ENCODE data around the gene SERPINB8.

SERPINB8 gene

DNA sequence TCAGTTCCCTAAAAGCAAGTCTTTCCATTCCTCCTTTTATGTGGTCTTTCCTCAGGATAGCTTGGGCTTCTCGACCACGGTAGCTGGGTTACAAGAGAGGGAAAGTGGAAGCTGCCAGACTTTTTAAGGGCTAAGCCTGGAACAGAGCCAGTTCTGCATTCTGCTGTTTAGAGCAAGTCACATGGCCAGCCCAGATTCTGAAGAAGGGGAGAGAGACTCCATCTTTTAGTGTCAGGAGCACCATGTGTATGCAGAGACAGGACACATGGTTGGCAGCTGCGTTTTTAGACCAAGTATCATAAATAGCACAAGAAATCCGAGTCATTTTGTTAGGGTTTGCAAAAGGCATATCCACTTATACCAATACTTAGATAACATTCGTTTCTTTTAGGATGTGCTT, 16.1 kb upstream of the SERPINB8 start:
- TF ChIP-seq, protein P1, sequence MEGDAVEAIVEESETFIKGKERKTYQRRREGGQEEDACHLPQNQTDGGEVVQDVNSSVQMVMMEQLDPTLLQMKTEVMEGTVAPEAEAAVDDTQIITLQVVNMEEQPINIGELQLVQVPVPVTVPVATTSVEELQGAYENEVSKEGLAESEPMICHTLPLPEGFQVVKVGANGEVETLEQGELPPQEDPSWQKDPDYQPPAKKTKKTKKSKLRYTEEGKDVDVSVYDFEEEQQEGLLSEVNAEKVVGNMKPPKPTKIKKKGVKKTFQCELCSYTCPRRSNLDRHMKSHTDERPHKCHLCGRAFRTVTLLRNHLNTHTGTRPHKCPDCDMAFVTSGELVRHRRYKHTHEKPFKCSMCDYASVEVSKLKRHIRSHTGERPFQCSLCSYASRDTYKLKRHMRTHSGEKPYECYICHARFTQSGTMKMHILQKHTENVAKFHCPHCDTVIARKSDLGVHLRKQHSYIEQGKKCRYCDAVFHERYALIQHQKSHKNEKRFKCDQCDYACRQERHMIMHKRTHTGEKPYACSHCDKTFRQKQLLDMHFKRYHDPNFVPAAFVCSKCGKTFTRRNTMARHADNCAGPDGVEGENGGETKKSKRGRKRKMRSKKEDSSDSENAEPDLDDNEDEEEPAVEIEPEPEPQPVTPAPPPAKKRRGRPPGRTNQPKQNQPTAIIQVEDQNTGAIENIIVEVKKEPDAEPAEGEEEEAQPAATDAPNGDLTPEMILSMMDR (IDR thresholded peaks at IDR 0.05; ENCODE audit: control insufficient read depth, extremely low read depth, insufficient read depth) = no peak
- H3K4me3 ChIP-seq (ENCODE audit: low read depth, low read length) = no peak overlapping the region
- DNase-seq (ENCODE audit: low read depth) = no peak

DNA sequence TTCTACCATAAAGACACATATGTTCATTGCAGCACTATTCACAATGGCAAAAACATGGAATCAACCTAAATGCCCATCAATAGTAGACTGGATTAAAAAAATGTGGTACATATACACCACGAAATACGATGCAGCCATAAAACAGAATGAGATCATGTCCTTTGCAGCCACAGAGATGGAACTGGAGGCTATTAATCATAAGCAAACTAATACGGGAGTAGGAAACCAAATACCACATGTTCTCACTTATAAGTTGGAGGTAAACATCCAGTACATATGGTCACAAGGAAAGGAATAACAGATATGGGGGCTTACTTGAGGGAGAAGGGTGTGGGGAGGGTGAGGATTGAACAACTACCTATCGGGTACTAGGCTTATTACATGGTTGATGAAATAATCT, 13.1 kb upstream of the SERPINB8 start:
- no peak for DNase-seq (ENCODE audit: low read depth)
- TF ChIP-seq, protein P1 (IDR thresholded peaks at IDR 0.05; ENCODE audit: control insufficient read depth, extremely low read depth, insufficient read depth) = no peak
- H3K4me3 ChIP-seq (ENCODE audit: low read depth, low read length) = no peak overlapping the region

- no peak for DNase-seq (ENCODE audit: low read depth)
- no peak overlapping the region for H3K4me3 ChIP-seq (ENCODE audit: low read depth, low read length)
- TF ChIP-seq, protein P1 (IDR thresholded peaks at IDR 0.05; ENCODE audit: control insufficient read depth, extremely low read depth, insufficient read depth) = no peak
These were observed 9.0 kb upstream of the SERPINB8 start for GRCh38 chr18:63960891-63961290.

GRCh38 chr18:63961435-63961980, 8.4 kb upstream of the SERPINB8 start:
- H3K4me3 ChIP-seq (ENCODE audit: low read depth, low read length) = no peak overlapping the region
- DNase-seq (ENCODE audit: low read depth) = no peak
- TF ChIP-seq, protein P1 (IDR thresholded peaks at IDR 0.05; ENCODE audit: control insufficient read depth, extremely low read depth, insufficient read depth) = no peak

GRCh38 chr18:63962137-63962536, 7.7 kb upstream of the SERPINB8 start:
- DNase-seq (ENCODE audit: low read depth) = no peak
- TF ChIP-seq, protein P1 (IDR thresholded peaks at IDR 0.05; ENCODE audit: control insufficient read depth, extremely low read depth, insufficient read depth) = no peak
- H3K4me3 ChIP-seq (ENCODE audit: low read depth, low read length) = no peak overlapping the region

DNA sequence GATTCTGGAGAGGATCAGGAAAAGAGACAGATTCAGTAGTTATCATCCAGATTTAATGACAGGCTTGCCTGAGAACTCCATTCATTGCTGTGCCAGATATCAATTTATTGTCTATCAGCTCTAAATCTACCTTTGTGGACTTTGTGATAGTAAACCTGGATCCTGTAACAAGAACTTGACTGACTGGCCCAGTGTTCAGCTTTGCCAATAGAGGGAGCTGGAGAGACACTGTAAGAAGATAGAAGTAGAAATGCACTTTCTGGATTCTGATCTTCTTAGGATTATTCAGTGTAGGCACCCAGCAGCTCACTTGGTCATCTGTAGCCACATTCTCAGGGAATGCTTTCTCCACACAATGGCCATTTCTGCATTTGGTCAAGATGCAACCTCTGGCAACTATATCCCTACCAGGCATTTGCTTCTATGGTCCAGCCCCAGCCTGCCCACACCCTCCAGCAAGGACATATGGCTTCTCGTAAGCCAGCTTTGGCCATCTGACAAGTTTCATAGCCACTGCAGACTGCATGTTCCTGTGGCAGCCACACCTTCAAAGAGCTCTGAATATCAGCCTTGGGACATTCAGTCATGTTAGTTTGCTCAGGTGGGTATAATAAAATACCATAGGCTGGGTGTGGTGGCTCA, 6.1 kb upstream of the SERPINB8 start:
- peak; percentile 55 for DNase-seq (ENCODE audit: low read depth)
- H3K4me3 ChIP-seq (ENCODE audit: low read depth, low read length) = no peak overlapping the region
- TF ChIP-seq, protein P1 (IDR thresholded peaks at IDR 0.05; ENCODE audit: control insufficient read depth, extremely low read depth, insufficient read depth) = peak; percentile 84

DNA sequence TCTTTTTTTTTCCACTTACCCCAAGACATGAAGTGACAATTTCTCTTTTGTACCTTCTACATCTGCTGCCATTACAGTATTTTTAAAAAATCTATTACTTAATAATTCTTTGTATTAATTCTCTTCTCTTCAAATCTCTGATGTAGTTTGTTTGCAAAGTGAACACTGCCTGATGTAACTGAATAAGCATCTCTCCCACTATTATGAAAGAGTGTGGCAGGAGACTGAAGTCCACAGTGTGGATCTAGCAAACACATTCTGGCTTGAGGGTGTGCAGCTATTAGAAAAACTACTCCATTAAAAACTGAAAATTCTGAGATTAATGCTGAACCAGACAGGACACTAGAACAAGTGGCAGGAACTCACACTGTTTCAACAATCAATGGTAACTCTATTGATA, 5.0 kb upstream of the SERPINB8 start:
- TF ChIP-seq, protein P1 (IDR thresholded peaks at IDR 0.05; ENCODE audit: control insufficient read depth, extremely low read depth, insufficient read depth) = no peak
- no peak overlapping the region for H3K4me3 ChIP-seq (ENCODE audit: low read depth, low read length)
- DNase-seq (ENCODE audit: low read depth) = no peak

Measured in LNCaP clone FGC (cell line).